ENCODE data around the gene DDX6.

DNA sequence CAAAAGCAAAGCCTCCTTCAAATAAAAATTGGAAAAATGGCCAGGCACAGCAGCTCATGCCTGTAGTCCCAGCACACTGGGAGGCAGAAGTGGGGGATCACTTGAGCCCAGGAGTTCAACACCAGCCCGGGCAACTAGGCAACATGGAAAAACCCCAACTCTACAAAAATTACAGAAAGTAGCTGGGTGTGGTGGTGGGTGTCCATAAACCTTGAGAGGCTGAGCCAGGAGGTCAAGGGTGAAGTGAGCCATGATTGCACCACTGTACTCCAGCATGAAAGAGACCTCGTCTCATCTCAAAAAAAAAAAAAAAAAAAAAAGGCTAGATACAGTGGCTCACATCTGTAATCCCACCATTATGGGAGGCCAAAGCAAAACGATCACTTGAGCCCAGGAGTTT is 22.3 kb downstream of the DDX6 start:
- TF ChIP-seq POLR2A (IDR thresholded peaks at IDR 0.05) = no peak
- TF ChIP-seq, protein P1, sequence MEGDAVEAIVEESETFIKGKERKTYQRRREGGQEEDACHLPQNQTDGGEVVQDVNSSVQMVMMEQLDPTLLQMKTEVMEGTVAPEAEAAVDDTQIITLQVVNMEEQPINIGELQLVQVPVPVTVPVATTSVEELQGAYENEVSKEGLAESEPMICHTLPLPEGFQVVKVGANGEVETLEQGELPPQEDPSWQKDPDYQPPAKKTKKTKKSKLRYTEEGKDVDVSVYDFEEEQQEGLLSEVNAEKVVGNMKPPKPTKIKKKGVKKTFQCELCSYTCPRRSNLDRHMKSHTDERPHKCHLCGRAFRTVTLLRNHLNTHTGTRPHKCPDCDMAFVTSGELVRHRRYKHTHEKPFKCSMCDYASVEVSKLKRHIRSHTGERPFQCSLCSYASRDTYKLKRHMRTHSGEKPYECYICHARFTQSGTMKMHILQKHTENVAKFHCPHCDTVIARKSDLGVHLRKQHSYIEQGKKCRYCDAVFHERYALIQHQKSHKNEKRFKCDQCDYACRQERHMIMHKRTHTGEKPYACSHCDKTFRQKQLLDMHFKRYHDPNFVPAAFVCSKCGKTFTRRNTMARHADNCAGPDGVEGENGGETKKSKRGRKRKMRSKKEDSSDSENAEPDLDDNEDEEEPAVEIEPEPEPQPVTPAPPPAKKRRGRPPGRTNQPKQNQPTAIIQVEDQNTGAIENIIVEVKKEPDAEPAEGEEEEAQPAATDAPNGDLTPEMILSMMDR (IDR thresholded peaks at IDR 0.05) = no peak
